HG03378 (cell line): ENCODE measurements around the gene SAT2.
"Not testable (repeated sequence)": the region's sequence is repeated elsewhere in the genome, so short reads cannot be mapped to it uniquely, and the experiment has no call there.

Experiments used
- ATAC-seq: cut with Tn5 transposase; IDR thresholded peaks from one replicate; pipeline ENCODE4 v1.9.1; 2021; ENCODE audit warnings: mild to moderate bottlenecking, moderate library complexity; ENCODE audit not compliant: unreplicated experiment

The SAT2 gene

DNA sequence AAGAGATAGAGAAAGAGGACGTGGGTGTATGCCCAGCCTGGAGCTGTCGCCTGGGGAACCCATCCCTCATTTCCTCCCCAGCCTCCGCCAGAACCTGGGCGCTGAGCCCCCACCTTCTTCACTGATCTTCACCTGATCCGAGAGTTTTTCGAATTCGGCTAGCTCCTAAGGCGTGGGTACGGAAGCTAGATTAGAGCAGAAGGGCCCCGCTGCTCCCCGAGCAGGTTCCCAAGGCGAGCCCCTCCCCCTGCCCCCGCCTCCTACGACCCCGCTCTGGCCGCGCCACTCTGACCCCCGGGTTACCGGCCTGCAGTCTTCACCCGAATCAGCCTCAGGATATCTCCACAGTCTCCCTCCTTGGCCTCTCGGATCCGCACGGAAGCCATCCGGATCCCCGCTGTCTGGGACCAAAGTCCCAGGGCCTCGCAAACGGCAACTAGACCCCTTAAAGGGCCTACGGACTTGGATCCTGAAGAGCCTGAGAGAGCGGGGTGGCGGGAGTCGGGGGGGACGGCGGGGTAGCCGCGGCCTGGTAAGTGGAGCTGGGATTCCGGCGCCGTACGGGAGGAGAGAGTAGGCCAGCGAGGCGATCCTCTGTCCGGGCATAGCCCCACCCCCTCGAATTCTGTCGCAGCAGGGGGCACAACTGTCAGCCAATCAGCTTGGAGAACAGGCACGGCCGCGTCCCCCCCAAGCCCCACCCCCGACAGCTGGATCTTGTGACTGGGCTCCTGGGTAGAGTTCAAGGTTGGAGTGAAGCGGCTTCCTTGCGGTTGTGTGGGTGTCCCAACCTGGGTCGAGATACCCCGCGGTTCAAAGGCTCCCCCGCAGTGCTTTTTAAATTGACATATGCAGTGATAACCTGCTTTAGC is at the start of gene SAT2:
Gene SAT2 (minus strand): TSS at position 572 of the 872 bp plus-strand sequence. CDS start 186 bp downstream, at position 386.
- no peak for ATAC-seq

DNA sequence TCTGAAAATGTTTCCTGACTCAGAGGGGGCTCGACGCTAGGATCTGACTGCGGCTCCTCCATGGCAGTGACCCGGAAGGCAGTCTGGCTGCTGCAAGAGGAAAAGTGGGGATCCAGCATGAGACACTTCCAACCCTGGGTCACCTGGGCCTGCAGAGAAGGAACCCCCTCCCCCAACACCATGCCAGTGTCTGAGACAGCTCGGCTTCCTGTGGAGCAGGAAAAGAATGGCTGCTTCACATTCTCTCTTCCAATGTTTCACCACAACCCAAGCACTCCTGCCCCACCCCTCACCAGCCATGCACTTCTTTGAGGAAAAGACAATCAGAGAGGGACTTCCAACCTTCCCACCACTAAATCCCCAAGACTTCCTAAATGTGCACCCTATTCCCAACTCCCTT is 48.9 kb upstream of the SAT2 start:
- no peak for ATAC-seq

DNA sequence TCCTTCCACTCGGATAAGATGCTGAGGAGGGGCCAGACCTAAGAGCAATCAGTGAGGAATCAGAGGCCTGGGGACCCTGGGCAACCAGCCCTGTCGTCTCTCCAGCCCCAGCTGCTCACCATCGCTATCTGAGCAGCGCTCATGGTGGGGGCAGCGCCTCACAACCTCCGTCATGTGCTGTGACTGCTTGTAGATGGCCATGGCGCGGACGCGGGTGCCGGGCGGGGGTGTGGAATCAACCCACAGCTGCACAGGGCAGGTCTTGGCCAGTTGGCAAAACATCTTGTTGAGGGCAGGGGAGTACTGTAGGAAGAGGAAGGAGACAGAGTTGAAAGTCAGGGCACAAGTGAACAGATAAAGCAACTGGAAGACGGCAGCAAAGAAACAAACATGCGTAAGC is 47.3 kb upstream of the SAT2 start:
- ATAC-seq: no peak

DNA sequence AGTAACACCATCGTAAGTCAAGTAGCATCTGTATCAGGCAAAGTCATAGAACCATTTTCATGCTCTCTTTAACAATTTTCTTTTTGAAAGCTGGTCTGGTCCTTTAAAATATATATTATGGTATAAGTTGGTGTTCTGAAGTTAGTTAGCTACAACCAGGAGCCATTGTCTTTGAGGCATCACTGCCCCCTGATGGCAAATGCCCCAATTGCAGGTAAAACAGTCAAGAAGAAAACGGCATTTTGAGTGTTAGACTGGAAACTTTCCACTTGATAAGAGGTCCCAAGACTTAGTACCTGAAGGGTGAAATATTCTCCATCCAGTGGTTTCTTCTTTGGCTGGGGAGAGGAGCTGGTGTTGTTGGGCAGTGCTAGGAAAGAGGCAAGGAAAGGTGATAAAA is 45.6 kb upstream of the SAT2 start:
- ATAC-seq: no peak

DNA sequence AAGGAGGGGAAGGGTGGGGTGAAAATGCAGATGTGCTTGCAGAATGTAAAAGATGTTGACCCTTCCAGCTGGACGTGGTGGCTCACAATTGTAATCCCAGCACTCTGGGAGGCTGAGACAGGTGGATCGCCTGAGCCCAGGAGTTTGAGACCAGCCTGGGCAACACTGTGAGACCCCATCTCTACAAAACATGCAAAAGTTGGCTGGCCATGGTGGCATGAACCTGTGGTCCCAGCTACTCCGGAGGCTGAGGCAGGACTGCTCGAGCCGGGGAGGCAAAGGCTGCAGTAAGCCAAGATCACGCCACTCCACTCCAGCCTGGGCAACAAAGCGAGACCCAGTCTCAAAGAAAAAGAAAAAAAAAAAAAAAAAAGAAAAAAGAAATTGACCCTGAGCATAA is 40.9 kb upstream of the SAT2 start:
- ATAC-seq: no peak

DNA sequence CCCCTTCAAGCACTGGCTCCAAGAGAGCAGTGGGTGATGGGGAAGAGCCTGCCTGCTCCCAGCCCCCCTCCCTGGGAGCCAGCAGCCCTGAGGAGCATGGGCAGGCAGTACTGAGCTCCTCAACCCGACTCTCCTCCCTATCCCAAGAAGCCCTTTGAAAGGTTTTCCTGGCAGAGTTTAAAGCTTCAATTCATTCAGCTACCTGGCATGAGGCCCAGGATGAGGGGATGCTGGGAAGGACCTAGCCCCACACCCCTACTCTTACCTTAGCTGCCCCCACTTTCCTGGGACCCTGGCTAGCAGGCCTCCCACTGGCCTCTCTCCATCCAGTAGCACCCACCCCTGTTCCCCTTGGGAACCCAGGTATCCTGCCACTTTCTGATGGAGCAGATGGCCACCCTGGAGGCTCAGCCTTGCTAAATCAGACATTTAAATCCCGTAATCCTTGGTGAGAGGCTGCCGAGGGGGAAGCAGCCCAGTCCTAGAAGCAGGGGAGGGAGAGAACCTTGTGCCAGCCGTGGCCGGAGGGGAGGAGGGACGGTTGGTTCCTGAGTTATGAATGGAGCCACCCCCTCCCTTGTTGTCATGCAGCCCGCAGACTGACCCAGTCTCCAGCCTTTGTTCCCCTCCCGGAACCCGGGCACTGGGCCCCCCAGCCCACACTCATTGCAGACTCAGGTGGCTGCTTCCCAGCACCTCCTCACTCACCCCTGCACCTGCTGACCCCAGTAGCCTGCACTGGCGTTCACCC is 40.2 kb upstream of the SAT2 start:
- no peak for ATAC-seq

DNA sequence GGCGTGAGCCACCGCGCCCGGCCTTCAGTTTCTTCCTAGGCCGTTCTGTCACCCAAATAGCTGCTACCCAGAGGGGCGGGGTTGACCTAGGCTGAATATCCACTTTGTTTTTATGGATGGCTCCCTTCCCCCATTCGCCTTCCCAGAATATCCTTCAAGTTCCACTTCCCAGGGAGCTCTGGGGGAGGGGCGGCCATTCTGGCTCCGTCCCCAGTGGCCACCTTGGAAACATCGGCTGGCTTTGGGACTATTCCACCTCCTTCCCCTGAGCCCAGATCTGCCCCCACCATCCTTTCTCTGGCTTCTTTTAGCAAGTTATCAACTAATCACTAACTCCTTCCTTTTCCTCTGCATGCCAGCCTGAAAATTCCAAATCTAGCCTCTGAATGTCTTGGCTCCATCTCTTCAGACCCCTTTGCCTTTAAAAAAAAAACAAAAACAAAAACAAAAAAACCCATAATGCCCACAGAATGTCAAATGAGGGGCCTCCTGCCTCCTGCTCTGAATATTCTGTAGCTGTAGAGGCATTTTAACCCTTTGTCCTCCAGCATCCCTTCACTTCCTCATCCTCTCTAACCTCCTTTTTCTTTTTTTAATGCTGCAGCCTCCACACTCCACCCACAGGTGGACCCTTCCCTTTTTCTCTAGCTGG is 29.5 kb upstream of the SAT2 start:
- ATAC-seq: no peak

DNA sequence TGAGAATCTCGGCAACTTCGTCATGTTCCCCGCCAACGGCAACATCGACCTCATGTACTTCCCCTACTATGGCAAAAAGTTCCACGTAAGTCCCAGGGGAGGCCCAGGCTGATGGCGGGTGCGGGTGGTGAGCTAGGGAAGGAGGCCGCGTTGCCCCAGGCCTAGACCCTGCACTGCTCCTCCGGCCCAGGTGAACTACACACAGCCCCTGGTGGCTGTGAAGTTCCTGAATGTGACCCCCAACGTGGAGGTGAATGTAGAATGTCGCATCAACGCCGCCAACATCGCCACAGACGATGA is 27.9 kb upstream of the SAT2 start:
- ATAC-seq: no peak

DNA sequence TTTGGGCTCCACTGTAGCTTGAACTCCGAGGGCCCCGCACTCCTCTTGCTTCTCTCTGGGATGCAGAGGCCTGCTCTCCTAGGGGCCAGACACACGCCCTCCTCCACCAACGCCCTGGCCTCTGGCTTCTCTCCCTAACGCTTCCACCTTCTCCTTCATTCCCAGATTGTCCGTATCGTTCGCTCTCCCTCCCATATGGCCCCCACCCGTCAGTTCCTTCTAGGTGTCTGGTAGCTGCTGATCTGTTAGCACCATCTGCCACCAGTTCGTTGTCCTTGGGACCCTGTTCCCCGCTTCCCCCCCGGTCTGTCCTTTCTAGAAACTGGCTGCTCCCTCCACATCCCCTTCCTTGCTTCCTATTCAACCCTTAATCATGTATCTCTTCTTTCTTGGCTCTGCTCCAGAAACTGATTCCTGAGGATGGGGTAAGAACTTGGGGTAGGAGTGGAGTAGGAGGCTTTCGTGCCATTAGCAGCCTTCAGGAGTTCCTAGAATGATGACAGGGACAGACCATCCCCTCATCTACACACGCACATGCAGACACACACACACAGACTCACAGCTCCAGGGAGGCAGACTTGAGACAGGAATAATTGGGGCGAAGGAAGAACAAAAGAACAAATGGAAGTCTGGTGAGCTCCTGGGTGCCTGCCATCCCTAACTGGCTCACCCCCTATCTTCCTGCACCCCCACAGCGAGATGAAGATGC is 27.4 kb upstream of the SAT2 start:
- no peak for ATAC-seq

DNA sequence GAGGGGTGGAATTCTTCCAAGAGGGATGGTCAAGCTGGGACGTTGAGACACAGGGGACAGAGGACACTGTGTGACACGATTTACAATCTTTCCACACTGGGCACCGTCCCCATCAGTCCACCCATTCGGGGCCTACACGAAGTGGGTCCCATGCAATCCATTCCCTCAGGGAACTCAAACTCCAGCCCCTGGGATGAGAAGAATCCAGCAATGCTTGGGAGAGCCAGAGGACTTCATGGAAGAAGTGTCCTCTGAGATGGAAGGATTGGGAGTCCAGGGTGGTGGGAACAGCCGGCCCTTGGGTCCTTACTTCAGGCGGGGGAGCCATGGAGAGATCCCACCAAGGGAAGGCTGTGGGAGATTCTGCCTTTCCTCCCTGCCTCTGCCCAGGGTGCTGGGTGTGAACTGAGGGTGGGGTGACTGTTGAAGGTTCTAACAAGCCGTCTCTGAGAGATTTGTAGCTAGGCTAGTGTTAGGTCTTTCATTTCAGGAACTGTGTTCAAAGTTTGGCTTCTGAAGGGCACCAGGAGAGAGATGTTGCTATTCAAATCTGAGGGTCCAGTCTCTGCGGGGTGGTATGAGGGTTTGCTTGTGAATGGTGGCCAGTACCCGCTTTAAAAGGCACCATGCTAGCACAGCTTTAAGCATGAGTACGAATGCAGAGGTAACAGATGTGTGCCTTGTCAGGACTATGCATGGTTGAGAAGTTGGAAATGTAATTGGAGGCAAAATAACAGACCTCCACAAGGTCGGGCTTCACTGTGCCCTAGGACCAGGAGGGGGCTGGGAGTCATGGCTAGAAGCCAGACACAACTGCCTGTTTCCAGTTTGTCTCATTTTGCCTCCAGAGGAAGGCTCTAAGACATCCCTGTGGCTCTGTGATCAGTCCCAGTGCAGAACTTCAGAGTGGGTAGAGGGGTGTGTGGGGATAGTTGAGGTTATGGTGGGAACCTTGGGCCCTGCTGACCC is 25.1 kb upstream of the SAT2 start:
- ATAC-seq: no peak

DNA sequence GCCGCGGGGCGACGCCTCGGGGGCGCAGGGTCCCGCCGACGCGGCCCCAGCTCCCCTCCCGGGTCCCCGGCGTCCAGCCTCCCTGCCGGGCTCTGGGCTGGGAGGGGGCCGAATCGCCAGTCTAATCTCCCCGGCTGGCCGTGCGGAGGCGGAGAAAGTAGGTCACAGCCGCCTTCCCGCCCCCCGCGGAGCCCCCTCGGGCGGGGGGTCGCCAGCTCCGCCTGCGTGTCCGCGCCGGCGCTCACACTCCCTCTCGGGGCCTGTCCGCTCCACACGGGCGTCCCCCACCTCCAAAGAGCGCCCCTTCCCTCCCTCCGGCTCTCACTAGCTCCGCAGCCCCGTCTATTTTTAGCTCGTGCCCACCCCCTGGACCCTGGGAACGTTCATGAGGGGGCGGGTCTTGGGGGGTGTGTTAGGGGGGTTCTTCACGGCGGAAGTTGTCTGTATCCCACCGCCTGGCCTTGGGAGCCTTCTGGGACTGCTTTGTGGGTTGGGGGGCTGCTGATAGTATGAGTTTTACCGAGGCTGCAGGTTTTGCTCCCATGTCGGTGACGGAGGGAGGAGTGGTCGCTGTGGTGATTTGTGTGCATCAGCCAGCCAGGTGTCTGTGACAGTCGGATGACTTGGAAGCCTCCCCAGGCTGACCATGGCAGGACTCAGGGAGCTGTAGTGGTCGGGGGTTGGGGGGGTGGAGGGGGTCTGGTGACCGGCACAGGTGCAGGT is 24.2 kb upstream of the SAT2 start:
- ATAC-seq: no peak

DNA sequence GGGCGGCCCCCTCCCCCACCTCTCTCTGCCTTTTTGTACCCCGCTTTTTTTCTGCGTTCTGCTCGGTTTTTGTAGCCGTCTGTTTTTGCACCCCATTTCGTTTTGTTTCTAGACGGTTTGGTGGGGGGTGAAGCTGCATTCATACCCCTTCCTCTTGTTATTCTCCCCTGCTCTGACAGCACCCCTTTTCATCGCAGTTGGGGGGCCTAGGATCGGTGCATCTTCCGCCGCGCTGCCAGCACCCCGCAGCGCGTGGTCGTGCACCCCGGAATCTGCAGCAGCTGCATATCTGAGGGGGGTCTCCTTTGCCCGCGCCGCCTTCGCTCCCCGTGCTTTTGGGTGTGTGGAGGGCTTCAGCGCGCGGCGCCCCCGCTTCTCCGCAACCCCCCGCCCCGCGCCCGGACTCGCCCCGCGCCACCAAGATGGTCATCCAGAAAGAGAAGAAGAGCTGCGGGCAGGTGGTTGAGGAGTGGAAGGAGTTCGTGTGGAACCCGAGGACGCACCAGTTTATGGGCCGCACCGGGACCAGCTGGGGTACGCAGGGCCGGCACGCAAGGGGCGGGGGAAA is 23.6 kb upstream of the SAT2 start:
- no peak for ATAC-seq

DNA sequence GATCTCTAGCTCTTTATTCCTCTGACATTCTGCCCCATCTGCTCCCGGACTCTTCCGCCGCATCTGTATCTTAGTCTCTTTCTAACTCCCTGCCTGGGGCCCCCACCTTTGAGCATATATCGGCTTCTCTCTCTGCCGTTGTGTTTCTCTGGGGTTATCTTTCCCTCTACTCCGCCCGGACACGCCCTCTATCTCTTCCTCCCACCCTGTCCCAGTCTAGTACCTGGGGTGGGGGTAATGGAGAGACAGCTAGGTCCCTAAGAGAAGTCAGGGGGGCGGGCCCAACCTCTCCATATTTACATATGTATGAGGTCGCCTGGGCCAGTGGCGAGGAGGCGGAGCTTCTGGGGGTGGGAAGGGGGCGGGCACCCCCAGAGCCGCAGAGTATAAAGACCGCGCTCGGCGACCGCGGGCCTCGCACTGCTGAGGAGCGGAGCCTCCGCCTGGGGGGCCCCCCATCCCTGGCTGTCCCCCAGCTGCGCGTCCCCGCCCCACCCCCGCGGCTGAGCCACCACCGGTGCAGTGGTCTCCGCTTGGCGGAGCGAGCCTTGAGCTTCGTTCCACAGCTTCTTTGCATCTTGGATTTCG is 23.0 kb upstream of the SAT2 start, which contains the start of gene ATP1B2:
Gene ATP1B2 (plus strand): TSS at position 418 of the 588 bp plus-strand sequence. CDS start 593 bp downstream, outside the sequence.
- no peak for ATAC-seq

DNA sequence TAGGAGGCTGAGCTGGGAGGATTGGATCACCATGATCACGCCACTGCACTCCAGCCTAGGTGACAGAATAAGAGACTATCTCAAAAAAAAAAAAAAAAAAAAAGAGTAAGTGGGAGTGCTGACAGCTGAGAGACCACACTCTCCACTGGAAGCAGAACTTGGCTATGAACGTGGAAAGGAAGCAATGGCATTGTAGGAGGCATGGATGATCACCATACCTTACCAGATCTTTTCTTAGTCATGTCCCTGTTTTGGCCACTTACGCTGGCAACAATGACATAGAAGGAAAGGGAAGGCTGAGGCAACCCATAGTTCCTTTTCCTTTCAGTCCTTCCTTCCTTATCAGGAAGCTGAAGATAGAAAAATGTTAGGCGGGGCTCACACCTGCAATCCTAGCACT is 19.4 kb upstream of the SAT2 start:
- ATAC-seq: no peak

DNA sequence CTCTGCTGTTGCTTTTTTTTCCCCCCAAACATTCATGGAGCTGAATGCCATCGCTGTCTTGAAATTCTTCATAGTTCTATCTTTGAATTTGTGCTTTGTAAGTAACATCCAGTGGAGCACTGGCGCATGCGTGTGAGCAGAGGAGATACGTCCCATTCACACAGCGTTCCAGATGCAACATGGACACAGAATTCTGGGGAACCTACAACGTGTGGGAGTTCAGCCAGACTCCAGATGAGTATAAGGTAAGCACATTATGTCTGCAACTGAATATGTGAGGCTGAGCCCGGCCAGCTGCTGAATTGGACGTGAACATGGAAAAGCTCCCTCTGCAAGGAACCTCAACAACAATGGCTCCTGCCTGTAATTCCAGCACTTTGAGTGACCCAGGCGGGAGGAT is 18.8 kb upstream of the SAT2 start:
- no peak for ATAC-seq

DNA sequence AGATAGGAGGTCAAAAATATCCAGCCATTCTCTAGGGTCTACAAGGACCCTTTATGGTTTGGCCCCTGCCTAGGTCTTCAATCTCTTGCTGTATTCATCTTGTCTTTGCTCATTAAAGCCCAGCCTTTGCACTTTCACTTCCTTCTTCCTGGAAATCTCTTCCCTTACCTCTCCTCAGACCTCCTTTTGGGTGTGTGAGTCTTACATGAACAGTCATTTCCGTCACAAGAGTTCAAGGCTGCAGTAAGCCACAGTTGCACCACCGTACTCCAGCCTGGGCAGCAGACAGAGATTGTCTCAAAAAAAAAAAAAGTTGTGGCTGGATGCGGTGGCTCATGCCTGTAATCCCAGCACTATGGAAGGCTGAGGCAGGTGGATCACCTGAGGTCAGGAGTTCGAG is 17.2 kb upstream of the SAT2 start:
- no peak for ATAC-seq

DNA sequence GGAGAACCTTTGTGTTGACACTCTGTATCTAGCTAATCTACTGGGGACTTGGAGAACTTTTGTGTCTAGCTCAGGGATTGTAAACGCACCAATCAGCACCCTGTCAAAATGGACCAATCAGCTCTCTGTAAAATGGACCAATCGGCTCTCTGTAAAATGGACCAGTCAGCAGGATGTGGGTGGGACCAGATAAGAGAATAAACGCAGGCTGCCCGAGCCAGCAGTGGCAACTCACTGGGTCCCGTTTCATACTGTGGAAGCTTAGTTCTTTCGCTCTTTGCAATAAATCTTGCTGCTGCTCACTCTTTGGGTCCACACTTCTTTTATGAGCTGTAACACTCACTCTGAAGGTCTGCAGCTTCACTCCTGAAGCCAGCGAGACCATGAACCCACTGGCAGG is 14.0 kb upstream of the SAT2 start:
- ATAC-seq: not testable (repeated sequence)

DNA sequence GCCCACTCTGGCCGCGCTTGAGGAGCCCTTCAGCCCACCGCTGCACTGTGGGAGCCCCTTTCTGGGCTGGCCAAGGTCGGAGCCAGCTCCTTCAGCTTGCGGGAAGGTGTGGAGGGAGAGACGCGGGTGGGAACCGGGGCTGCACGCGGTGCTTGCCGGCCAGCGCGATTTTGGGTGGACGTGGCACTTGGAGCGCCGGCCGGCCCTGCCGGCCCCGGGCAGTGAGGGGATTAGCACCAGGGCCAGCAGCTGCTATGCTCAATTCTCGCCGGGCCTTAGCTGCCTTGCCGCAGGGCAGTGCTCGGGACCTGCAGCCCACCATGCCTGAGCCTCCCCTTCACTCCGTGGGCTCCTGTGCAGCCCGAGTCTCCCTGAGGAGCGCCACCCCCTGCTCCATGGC is 13.2 kb upstream of the SAT2 start:
- no peak for ATAC-seq

DNA sequence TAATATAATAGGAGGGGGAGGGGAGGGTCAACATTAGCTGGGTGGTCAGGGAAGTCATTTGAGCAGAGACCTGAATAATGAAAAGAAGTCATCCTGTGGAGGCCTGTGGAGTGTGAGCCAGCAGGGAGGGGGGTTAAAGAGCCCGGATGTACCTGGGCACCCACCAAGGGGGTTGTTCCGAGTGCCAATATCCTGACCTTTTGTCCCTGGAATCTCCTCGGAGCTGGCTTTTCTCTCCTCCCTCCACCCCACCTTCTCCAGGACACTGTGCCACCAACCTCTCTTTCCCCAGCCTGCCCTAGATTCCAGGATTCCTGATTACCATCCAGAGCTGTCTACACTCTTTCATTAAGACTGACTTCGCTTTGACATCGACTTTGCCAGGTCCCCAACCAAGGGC is 8.5 kb upstream of the SAT2 start:
- no peak for ATAC-seq
